ENCODE measurements around the gene LANCL2.

LANCL2 gene

GRCh38 chr7:55361560-55361959 lies 3.6 kb upstream of the LANCL2 start:
- in situ Hi-C loops (cut with HindIII; ENCODE audit: low sequenced_read_pairs), result no loop called here

DNA sequence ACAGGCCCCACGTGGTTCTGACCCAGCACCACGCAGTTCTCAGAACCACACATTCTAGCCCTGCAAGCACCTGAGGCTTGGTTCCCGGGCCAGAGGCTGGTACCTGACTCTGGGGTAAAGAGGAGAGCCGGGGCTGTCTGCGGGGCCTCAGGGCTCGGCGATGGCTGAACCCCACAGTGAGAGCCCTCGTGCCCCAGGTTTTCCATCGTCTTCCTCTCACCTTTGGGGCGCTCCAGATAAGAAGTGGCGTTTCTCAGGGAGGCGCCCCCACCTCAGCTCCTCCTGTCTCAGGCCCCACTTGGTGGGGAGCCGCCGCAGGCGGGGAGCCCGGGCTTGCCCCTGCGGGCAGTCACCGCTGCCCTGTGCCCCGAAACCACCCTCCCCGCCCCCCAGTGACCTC lies 2.2 kb upstream of the LANCL2 start:
- in situ Hi-C loops (cut with HindIII; ENCODE audit: low sequenced_read_pairs), result no loop called here

GRCh38 chr7:55363386-55364170 lies 1.6 kb upstream of the LANCL2 start:
- in situ Hi-C loops (cut with HindIII; ENCODE audit: low sequenced_read_pairs), result no loop called here

DNA sequence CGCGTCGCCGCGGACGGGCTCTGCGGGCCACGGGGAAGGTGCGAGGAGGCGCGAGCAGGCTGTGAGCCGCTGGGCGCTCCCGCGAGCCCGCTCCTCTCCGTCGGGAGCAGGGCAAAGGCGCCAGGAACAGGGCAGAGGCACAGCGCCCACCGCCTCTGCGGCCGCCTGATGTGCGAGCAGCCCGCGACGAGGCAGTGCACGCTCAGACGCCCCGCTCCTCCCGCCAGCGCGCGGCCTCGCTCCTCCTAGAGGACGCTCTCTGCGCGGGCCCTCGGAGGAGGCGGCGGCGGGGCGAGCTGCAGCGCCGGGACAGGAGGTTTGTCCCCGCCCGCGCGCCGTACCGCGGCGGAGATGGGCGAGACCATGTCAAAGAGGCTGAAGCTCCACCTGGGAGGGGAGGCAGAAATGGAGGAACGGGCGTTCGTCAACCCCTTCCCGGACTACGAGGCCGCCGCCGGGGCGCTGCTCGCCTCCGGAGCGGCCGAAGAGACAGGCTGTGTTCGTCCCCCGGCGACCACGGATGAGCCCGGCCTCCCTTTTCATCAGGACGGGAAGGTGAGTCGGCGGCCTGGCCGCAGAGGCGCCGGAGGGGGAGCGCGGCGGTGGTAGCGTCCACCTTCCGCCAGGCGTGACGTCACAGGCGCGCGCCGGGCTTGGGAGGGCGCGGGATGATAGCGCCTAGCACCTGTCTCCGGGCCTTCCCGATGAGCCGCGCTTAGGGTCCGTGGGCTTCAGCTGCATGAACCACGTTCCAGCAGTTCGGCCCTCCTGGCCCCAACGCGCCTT lies 731 bp downstream of the LANCL2 start:
- in situ Hi-C loops (cut with HindIII; ENCODE audit: low sequenced_read_pairs), result no loop called here

DNA sequence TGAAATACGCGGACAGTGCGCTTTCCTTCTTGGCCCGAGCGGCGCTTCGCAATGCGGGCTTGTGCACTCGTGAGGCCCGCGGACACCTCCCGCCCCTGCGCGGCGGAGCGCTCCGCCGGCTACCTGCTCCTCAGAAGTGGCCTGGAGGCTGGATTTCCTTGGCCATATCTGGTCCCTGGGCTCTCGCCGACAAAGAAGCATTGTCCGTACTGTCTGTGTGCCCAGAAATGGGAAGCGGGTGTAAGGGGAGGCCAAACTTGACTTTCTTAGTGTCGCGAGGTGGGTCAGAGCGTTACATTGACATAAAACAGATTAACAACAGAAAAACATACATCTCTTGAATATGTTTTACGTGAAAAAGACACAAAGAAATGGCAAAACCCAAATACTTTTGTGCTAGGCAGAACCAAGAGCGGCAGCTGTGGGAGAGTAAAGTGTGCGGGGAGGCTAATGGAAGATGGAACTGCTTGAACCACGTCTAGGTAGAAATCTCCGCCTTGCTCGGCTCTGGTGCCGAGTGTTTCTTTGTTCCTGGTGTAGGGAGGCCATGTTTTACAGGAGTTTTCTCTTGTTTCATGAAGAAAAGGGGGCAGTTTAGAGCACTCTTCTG lies 1.4 kb downstream of the LANCL2 start:
- in situ Hi-C loops (cut with HindIII; ENCODE audit: low sequenced_read_pairs), result no loop called here

GRCh38 chr7:55367283-55367840 lies 2.2 kb downstream of the LANCL2 start:
- in situ Hi-C loops (cut with HindIII; ENCODE audit: low sequenced_read_pairs), result no loop called here

GRCh38 chr7:55369427-55370400 lies 4.6 kb downstream of the LANCL2 start:
- in situ Hi-C loops (cut with HindIII; ENCODE audit: low sequenced_read_pairs), result no loop called here

DNA sequence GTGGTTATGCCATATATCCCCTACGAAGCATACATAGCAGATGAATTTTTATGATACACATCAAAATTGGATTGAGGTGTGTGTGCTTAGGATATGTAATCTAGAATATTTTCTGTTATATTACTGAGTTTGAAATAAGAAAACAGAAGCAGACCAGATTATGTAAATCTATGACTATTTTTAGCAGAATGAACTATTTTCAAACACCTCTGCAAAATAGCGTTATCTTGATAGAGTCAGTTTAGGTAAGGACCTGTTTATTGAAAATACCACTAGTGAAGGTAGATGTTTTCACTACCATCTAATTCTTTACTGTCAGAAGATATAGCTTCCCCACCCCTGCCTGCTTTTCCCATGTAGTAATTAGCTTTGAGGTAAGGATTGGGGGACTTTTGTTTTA lies 9.1 kb downstream of the LANCL2 start:
- in situ Hi-C loops (cut with HindIII; ENCODE audit: low sequenced_read_pairs), result no loop called here

DNA sequence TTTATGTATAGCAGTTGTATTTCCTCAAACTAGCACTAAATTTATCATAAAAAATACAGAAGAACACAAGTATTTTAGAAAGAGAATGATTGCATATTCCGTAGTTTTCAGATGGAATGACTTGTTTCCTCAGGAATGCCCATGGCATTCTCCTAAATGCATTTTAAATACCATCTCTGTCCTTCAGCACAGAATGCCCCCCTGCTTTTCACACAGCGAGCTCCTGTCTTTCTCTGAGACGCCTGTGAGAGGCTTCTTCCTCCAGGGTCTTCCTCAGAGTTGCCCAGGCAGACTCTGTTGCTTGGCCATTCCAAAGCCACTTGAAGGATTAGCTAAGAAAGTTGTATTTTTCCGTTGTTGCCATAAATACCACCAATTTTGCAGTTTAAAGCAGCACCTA lies 10.1 kb downstream of the LANCL2 start:
- in situ Hi-C loops (cut with HindIII; ENCODE audit: low sequenced_read_pairs), result no loop called here

DNA sequence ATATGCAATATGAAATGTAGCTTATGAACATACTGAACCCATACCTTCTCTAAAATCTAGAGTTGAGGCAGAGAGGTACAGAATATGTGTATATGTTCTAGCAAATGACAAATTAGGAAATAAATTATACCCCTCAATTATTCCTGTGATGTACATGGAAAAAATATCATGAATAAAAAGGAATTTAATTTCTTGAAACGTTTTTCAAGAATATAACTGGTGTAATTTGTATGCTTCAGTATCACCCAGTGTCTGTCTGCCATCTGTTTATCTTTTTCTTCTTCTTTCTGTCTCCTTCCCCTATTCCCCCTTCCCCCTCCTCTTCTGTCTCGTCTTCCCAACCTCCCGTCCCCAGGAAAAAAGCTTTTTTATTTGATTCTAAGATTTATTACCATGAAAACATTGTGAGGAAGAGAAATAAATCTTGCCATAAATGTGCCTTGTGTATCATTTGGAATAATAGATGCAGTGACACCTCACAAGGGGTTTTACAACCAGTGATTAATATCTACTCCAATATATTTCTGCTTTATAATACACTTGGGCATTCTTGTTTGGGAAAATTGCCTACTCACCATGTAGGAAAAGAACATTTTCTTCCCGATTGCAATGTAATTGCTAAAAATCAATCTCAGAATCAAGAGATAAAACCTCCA lies 12.2 kb downstream of the LANCL2 start:
- in situ Hi-C loops (cut with HindIII; ENCODE audit: low sequenced_read_pairs), result no loop called here

GRCh38 chr7:55379285-55379684 lies 14.1 kb downstream of the LANCL2 start:
- in situ Hi-C loops (cut with HindIII; ENCODE audit: low sequenced_read_pairs), result no loop called here

- in situ Hi-C loops (cut with HindIII; ENCODE audit: low sequenced_read_pairs), result no loop called here
Observed at GRCh38 chr7:55381189-55381588, 16.1 kb downstream of the LANCL2 start.

- in situ Hi-C loops (cut with HindIII; ENCODE audit: low sequenced_read_pairs), result no loop called here
Observed at GRCh38 chr7:55381696-55382095, 16.6 kb downstream of the LANCL2 start.

GRCh38 chr7:55382251-55382650 lies 17.1 kb downstream of the LANCL2 start:
- in situ Hi-C loops (cut with HindIII; ENCODE audit: low sequenced_read_pairs), result no loop called here

- in situ Hi-C loops (cut with HindIII; ENCODE audit: low sequenced_read_pairs), result no loop called here
Observed at GRCh38 chr7:55386541-55386940, 21.4 kb downstream of the LANCL2 start.

GRCh38 chr7:55387062-55387965 lies 22.2 kb downstream of the LANCL2 start:
- in situ Hi-C loops (cut with HindIII; ENCODE audit: low sequenced_read_pairs), result no loop called here

GRCh38 chr7:55396233-55396785 lies 31.2 kb downstream of the LANCL2 start:
- in situ Hi-C loops (cut with HindIII; ENCODE audit: low sequenced_read_pairs), result no loop called here

GRCh38 chr7:55397617-55398016 lies 32.5 kb downstream of the LANCL2 start:
- in situ Hi-C loops (cut with HindIII; ENCODE audit: low sequenced_read_pairs), result no loop called here

GRCh38 chr7:55400191-55400590 lies 35.1 kb downstream of the LANCL2 start:
- in situ Hi-C loops (cut with HindIII; ENCODE audit: low sequenced_read_pairs), result no loop called here
